IPS DF 6.9 (cell line): ENCODE data around the gene CCDC110.
"Not testable (repeated sequence)": the region's sequence is repeated elsewhere in the genome, so short reads cannot be mapped to it uniquely, and the experiment has no call there.

Experiments used
- DNase-seq: peaks from one replicate; pipeline ENCODE4 v3.0.0-alpha.2; 2013; ENCODE audit warnings: low read depth, low spot score
- H3K27ac ChIP-seq: one replicate; pipeline ENCODE4 v1.5.1; 2013; ENCODE audit warnings: low read length, control low read depth
- H3K27me3 ChIP-seq: 2 replicates; pipeline ENCODE4 v1.6.1; 2013; ENCODE audit warnings: mild to moderate bottlenecking, low read length; ENCODE audit not compliant: control insufficient read depth, insufficient read depth
- H3K36me3 ChIP-seq: 2 replicates; pipeline ENCODE4 v1.6.1; 2013; ENCODE audit warnings: low read length; ENCODE audit not compliant: control insufficient read depth, insufficient read depth
- H3K4me1 ChIP-seq: 2 replicates; pipeline ENCODE4 v1.6.1; 2013; ENCODE audit warnings: low read length; ENCODE audit not compliant: control insufficient read depth, insufficient read depth
- H3K4me3 ChIP-seq: 2 replicates; pipeline ENCODE4 v1.5.1; 2013; ENCODE audit warnings: mild to moderate bottlenecking, low read length
- H3K9me3 ChIP-seq: 2 replicates; pipeline ENCODE4 v1.6.1; 2013; ENCODE audit warnings: low read length, inconsistent platforms; ENCODE audit not compliant: control insufficient read depth, insufficient read depth
- WGBS: extraction: QIAGEN DNeasy Blood & Tissue Kit; methylation state at CpG from one replicate; pipeline ENCODE4 v1.1.7; 2013; ENCODE audit warnings: mixed read lengths, missing lambda C conversion rate; ENCODE audit not compliant: insufficient read length, insufficient coverage; 5-methylcytosine and 5-hydroxymethylcytosine counted together

The CCDC110 gene

DNA sequence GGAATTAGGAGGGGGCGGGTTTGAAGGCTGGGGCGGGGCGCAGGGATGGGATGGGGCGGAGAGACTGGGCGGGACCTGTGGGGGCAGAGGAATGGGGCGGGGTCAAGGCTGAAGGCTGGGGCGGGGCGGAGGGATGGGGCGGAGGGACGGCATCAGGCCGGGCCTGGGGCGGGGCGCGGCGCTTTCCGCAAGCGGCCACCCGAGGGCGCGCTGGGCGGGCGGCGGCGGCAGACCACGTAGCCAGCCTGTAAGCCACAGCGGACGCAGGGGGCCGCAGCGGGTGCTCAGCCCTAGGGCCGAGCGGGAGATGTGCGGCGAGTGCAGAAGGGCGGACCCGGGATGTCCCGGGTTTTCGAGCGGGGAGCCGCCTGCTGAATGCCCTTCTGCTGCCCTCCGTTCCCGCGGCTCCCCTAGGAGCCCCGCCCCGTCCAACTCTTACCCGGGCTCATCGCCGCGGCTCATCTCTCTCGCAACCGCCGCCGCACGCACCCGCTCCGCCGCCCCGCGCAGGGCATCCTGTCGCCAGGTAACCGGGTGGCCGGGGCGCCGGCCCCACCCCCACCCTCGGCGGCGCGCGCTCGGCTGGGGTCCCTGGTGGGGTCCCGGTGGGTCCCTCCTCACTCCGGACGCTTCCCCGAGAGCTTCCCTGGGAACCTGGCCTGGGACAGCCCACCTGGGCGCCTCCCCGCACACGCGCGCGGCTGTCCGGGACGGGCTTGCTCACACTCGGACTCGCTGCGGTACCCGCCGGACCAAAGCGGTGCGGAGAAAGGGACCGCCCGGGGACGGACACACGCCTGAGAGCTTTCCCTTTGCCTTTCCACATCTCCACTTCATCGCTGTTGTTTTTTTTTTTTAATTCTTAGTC lies at the start of gene CCDC110:
Gene CCDC110, minus strand, starts transcription at position 499 of the 868 bp plus-strand sequence. Its CDS starts 50 bp downstream, at position 449.
- no CpG with 5 or more reads among the region's 93 CpGs for WGBS
- no peaks in the 10 kb centered on the region for H3K36me3 ChIP-seq
- no peaks in the 10 kb centered on the region; the same call in 1 of the 2 replicates for H3K27me3 ChIP-seq
- no peak for DNase-seq
- no peaks in the 10 kb centered on the region for H3K9me3 ChIP-seq
- peak within 1 kb of the TSS; percentile 77; the same call in 1 of the 2 replicates for H3K4me3 ChIP-seq
- no peaks in the 10 kb centered on the region for H3K4me1 ChIP-seq
- H3K27ac ChIP-seq = no peak within 1 kb of the TSS

DNA sequence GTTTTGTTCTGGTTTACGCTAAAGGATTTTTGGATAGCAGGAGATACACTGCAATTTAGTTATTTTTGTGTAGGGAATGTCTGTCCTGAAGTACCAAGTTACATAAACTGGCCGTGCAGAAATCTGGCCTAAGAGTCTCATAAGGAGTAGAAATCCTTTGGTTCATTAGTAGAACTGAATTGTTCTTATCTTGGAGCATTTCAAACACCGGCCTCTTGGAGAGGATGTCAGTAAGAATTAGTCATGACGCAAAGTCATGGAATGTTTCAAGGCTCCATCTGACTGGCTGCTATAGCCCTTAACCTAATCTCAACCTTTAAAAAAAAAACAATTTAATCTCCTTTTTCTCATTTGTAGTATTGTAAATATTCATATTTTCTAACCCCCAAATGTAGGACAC lies 48.6 kb upstream of the CCDC110 start:
- Histone ChIP-seq H3K27ac (no peak overlapping the region), H3K27me3 (no peaks in the 10 kb centered on the region), H3K9me3 (no peaks in the 10 kb centered on the region), H3K36me3 (no peaks in the 10 kb centered on the region), H3K4me1 (no peaks in the 10 kb centered on the region), H3K4me3 (no peak overlapping the region)
- no CpG with 5 or more reads among the region's 4 CpGs for WGBS
- no peak for DNase-seq

DNA sequence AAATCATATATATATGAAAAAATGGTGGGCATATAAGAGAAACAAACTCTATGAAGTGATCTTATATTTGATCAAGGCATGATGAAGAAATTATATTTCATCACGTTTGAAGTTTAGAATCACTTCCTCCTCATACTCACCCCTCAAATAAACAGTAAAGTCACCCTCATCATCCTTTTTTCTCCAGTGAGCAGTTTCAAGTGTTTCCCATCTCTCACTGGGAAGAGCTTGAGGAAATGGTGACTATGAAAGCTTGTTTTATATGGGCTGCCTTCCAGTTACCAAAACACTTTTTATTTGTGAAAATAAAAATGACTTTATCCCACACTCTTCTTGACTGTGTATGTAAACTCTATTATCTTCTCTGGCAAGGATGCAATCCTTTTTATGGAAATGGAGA lies 47.0 kb upstream of the CCDC110 start:
- H3K27ac ChIP-seq = no peak overlapping the region
- no peak overlapping the region for H3K4me3 ChIP-seq
- DNase-seq = no peak
- H3K4me1 ChIP-seq = no peaks in the 10 kb centered on the region
- no peaks in the 10 kb centered on the region for H3K36me3 ChIP-seq
- H3K27me3 ChIP-seq = no peaks in the 10 kb centered on the region
- H3K9me3 ChIP-seq = no peaks in the 10 kb centered on the region
- no CpG with 5 or more reads among the region's 1 CpG for WGBS

DNA sequence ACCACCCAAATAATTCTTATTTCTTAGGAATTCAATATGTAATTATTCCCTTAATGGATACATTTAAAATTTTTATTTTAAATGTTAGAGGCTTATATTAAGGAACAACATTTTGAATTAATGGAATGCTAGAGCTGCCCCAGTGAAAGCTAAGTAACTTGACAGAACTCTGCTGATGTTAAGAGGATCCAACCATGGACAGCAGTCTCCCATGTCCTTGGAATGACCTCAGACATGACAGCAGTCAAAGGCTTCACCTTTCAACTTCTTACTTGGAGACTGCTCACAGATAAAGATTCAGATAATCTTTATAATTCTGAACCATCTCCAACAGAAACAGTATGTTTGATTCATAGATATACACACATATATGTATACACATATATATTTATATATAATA lies 46.5 kb upstream of the CCDC110 start:
- H3K36me3 ChIP-seq = no peaks in the 10 kb centered on the region
- no peak overlapping the region for H3K4me3 ChIP-seq
- H3K4me1 ChIP-seq = no peaks in the 10 kb centered on the region
- no peak overlapping the region for H3K27ac ChIP-seq
- no peak for DNase-seq
- no peaks in the 10 kb centered on the region for H3K27me3 ChIP-seq
- H3K9me3 ChIP-seq = no peaks in the 10 kb centered on the region

DNA sequence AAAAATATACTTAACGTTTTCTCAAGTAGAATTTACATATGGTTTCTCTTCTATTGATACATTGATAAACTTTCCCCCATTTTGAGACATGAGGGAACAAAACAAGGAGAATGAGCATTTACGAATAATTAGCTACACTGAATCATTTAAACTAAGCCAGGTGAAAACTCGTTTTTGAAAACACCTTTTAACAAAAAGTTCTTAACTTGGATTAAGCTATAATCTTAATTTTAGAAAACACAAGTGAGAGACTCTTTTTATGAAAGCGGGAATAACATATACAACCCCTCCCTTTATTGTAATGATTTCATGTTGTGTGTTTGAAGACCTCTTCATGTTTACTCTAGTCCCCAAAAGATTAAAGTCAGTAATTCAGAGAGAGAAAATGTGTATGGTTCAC lies 43.7 kb upstream of the CCDC110 start:
- Histone ChIP-seq H3K4me1 (no peaks in the 10 kb centered on the region), H3K9me3 (no peaks in the 10 kb centered on the region), H3K27ac (no peak overlapping the region), H3K4me3 (no peak overlapping the region), H3K27me3 (no peaks in the 10 kb centered on the region), H3K36me3 (no peaks in the 10 kb centered on the region)
- no peak for DNase-seq
- WGBS = no CpG with 5 or more reads among the region's 4 CpGs

DNA sequence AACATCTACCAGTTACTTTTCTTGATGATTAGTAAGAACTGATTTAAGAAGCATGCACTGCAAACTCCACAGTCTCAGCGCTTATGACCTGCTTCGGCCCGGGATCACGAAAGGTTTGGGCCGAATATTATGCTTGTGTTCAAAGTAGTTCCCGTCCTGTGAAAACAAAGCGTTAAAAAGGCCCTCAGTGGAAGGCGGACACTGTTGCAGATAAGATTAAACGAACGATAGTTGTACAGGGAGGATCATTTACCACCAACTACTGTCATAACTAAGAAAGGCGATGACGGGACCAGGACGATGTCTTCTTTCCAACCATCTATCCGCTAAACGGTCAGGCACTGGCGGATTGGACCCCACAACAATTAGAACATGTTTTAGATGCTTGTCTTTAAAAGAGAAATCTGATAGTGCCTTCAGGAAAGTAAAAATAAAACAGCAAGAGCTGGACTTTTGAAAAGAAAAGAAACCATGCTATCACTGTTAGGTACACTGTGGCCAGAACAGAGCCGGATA lies 42.7 kb upstream of the CCDC110 start:
- Histone ChIP-seq H3K36me3 (no peaks in the 10 kb centered on the region), H3K4me3 (no peak overlapping the region), H3K27ac (no peak overlapping the region), H3K27me3 (no peaks in the 10 kb centered on the region), H3K4me1 (no peaks in the 10 kb centered on the region), H3K9me3 (no peaks in the 10 kb centered on the region)
- WGBS = no CpG with 5 or more reads among the region's 17 CpGs
- DNase-seq = no peak

DNA sequence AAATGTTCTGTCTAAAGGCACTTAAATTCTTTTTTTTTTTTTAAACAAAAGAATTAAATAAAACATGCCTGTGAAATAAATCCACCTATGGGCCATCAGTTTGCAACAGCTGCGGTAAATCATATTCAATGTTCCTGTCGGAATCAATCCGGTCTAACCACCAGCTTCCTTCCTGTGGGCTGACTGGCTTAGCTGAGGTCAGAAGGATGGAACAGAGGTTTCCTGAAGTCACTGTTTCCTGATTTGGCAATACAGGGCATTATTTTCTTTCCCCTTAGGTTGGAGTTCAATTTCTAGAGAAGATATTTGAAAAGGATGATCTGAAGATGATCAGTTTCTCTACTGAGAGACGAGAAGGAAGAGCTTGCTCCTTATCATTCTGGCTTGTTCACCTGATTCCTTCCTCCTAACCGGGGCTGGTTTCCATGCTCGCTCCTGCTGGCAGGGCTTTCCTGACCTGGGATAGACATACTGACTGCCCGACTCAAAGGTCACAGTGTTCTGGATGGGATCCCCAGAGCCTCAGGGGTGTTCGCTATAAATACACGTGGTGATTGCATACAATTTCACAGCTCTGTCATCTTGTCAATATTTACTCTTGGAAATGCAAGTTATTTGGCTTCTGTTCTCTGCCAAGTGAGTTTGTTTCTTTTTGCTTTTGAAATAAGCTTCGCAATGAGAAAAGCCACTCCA lies 42.1 kb upstream of the CCDC110 start:
- Histone ChIP-seq H3K9me3 (no peaks in the 10 kb centered on the region), H3K4me3 (no peak overlapping the region), H3K4me1 (no peaks in the 10 kb centered on the region), H3K27ac (no peak overlapping the region), H3K27me3 (no peaks in the 10 kb centered on the region), H3K36me3 (no peaks in the 10 kb centered on the region)
- no CpG with 5 or more reads among the region's 10 CpGs for WGBS
- DNase-seq = no peak

DNA sequence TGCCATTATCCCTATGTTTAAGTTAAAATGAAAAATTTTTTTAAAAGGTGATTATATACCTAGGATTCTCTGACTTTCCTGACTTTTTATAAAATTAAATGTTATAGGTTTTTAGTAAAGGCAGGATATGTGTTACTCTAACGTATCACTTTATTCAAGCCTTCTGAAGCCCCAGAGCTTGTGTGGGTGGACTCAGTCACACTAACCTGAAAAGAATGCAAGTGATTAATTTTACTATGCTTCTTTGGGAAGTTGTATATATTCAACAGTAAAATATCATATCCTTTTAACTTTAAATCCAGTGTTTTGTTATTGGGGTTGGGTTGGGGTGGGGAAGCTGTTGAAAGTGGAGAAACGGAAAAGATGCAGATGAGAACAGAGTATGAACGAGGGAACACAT lies 41.0 kb upstream of the CCDC110 start:
- H3K9me3 ChIP-seq = no peaks in the 10 kb centered on the region
- no peaks in the 10 kb centered on the region for H3K36me3 ChIP-seq
- 100% methylated on average over 1 of the region's 3 CpGs for WGBS
- no peak overlapping the region for H3K4me3 ChIP-seq
- DNase-seq = no peak
- H3K27ac ChIP-seq = no peak overlapping the region
- no peaks in the 10 kb centered on the region for H3K27me3 ChIP-seq
- no peaks in the 10 kb centered on the region for H3K4me1 ChIP-seq

DNA sequence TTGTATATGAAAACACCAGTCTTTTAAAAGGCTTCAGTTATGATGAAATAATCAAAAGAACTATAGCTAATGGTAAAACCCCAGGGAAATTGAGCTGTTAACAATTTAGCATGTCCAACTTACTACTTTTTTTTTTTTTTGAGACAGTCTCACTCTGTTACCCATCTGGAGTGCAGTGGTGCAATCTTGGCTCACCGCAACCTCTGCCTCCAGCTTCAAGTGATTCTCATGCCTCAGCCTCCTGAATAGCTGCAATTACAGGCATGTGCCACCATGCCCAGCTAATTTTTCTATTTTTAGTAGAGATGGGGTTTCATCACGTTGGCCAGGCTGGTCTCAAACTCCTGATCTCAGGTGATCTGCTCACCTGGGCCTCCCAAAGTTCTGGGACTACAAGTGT lies 39.7 kb upstream of the CCDC110 start:
- H3K9me3 ChIP-seq, H3K36me3 ChIP-seq, H3K27me3 ChIP-seq, H3K4me3 ChIP-seq, H3K4me1 ChIP-seq, DNase-seq, H3K27ac ChIP-seq: not testable (repeated sequence)
- no CpG with 5 or more reads among the region's 2 CpGs for WGBS

DNA sequence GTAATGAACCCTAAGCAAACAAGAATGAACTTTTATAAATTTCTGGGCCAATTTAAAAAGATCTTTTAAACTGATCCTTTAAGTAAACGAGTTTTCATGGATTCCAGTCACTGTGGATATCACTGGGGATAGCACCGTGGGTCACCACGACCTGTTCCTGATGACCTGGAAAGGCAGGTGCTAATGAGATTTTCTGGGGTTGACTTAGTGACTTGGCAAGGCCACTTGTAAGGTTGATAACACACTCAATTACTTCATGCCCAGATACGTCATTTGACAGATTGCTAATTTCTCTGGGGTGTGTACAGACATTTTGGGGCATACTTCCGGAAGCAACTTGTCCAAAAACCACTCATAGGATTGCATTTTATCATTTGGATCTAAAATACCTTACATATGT lies 39.3 kb upstream of the CCDC110 start:
- Histone ChIP-seq H3K27me3 (no peaks in the 10 kb centered on the region), H3K36me3 (no peaks in the 10 kb centered on the region), H3K9me3 (no peaks in the 10 kb centered on the region), H3K27ac (no peak overlapping the region), H3K4me3 (no peak overlapping the region), H3K4me1 (no peaks in the 10 kb centered on the region)
- DNase-seq = no peak
- WGBS = no CpG with 5 or more reads among the region's 5 CpGs
